GM12878 (cell line): ENCODE data around the gene CCDC117. TPM values are rescaled to one million over a fixed set of nuclear protein-coding genes. Genes with fewer than 3 reads are reported as not detected.

Source experiments
- ATAC-seq: fragments of 200-7000 bp; cut with Tn5 transposase; 3 replicates; pipeline ENCODE4 v1.9.1; 2020; ENCODE audit warnings: mild to moderate bottlenecking, moderate library complexity
- BruUV-seq: library from RNA; stranded (reverse); fragments of 400-500 nt; replicated peaks from 2 replicates; lab custom pipeline; 2021; lab: Mats Ljungman, UMichigan
- CTCF ChIA-PET: fragments of 300-600 bp; sonication (Branson Sonifier 250); formaldehyde crosslinking; extraction: SDS; loops from one replicate; lab custom pipeline; 2021; ENCODE audit warnings: inconsistent platforms; lab: Yijun Ruan, JAX
- POLR2A ChIA-PET: fragments of 350-600 bp; formaldehyde crosslinking; extraction: SDS; loops from one replicate; lab custom pipeline; 2021; ENCODE audit warnings: inconsistent platforms; lab: Charles Lee
- RAD21 ChIA-PET: fragments of 300-600 bp; sonication (Branson Sonifier 250); formaldehyde crosslinking; loops from one replicate; lab custom pipeline; 2023; ENCODE audit warnings: antibody characterized with exemption; ENCODE audit not compliant: unreplicated experiment; lab: Charles Lee
- SMC1A ChIA-PET: fragments of 300-600 bp; sonication (Branson Sonifier 250); formaldehyde crosslinking; loops from one replicate; lab custom pipeline; 2023; ENCODE audit not compliant: unreplicated experiment, uncharacterized antibody; lab: Charles Lee
- DNase-seq: peaks from one replicate; pipeline ENCODE4 v3.0.0-alpha.2; 2011; ENCODE audit warnings: low read depth, low spot score
- FAIRE-seq: peaks from 3 replicates; lab custom pipeline; 2011; peaks lifted over from hg19 to GRCh38; lab: Jason Lieb, UNC
- H2AFZ ChIP-seq: 2 replicates; pipeline ENCODE4 v1.6.0; 2011; ENCODE audit warnings: low read depth, low read length, control low read depth; ENCODE audit not compliant: control insufficient read depth
- H3K27ac ChIP-seq: 2 replicates; pipeline ENCODE4 v1.5.1; 2011; ENCODE audit warnings: control low read depth; ENCODE audit not compliant: control insufficient read depth, insufficient read depth
- H3K27me3 ChIP-seq, 2 experiments: replicated peaks in 1 of 2; 2 replicates each; pipeline versions ENCODE4 v1.6.0 to v1.6.1; 2011; ENCODE audit warnings: low read length in 1 of 2; ENCODE audit not compliant: control insufficient read depth in 2 of 2, insufficient read depth in 2 of 2
- H3K36me3 ChIP-seq, 2 experiments: 2 replicates each; pipeline ENCODE4 v1.5.1; 2011; ENCODE audit warnings: low read length in 1 of 2; ENCODE audit not compliant: control insufficient read depth in 2 of 2, insufficient read depth in 2 of 2
- H3K4me1 ChIP-seq: 2 replicates; pipeline ENCODE4 v1.6.1; 2011; ENCODE audit warnings: mild to moderate bottlenecking, low read length, moderate library complexity, mixed read lengths; ENCODE audit not compliant: control insufficient read depth, insufficient read depth
- H3K4me2 ChIP-seq: 2 replicates; pipeline ENCODE4 v1.6.0; 2011; ENCODE audit warnings: control low read depth; ENCODE audit not compliant: control insufficient read depth, insufficient read depth
- H3K4me3 ChIP-seq: fragments of 200-600 bp; sonication (generic); 2 replicates; pipeline ENCODE4 v1.5.1; 2016
- H3K79me2 ChIP-seq: 2 replicates; pipeline ENCODE4 v1.6.0; 2011; ENCODE audit warnings: low read length; ENCODE audit not compliant: control insufficient read depth, insufficient read depth
- H3K9ac ChIP-seq: 2 replicates; pipeline ENCODE4 v1.8.0; 2011; ENCODE audit warnings: low read length, control low read depth, mixed read lengths; ENCODE audit not compliant: control insufficient read depth, insufficient read depth
- H3K9me3 ChIP-seq: replicated peaks from 3 replicates; pipeline ENCODE4 v1.5.1; 2011; ENCODE audit warnings: mild to moderate bottlenecking, low read length; ENCODE audit not compliant: control insufficient read depth, insufficient read depth
- H4K20me1 ChIP-seq: 2 replicates; pipeline ENCODE4 v1.6.0; 2011; ENCODE audit not compliant: control insufficient read depth, insufficient read depth
- CBFB ChIP-seq: IDR thresholded peaks from 2 replicates; pipeline ENCODE4 v1.6.1; 2016; ENCODE audit warnings: antibody characterized with exemption, low read depth
- CHD1 ChIP-seq: IDR thresholded peaks from 2 replicates; pipeline ENCODE4 v1.6.1; 2012; ENCODE audit warnings: low read depth, low read length, improper control_type of control experiment
- CHD2 ChIP-seq: IDR thresholded peaks from 2 replicates; pipeline ENCODE4 v1.6.1; 2011; ENCODE audit warnings: low read depth, low read length, improper control_type of control experiment, borderline replicate concordance
- CREB1 ChIP-seq: IDR thresholded peaks from 2 replicates; pipeline ENCODE4 v1.6.1; 2012; ENCODE audit warnings: low read depth, mild to moderate bottlenecking, inconsistent platforms
- CUX1 ChIP-seq: IDR thresholded peaks from 2 replicates; pipeline ENCODE4 v1.6.1; 2012; ENCODE audit warnings: improper control_type of control experiment, low read depth, low read length; ENCODE audit not compliant: insufficient replicate concordance
- E2F8 ChIP-seq: fragments of 450-650 bp; IDR thresholded peaks from 2 replicates; pipeline ENCODE4 v1.6.1; 2018; ENCODE audit warnings: mild to moderate bottlenecking, low read depth, moderate library complexity; ENCODE audit not compliant: partially characterized antibody
- FOXM1 ChIP-seq: IDR thresholded peaks from 2 replicates; pipeline ENCODE4 v1.6.1; 2012; ENCODE audit warnings: low read depth, mild to moderate bottlenecking, inconsistent platforms, low read length, moderate library complexity
- HDAC6 ChIP-seq: fragments of 200-600 bp; sonication (generic); IDR thresholded peaks from one replicate; pipeline ENCODE4 v1.8.0; 2017; ENCODE audit warnings: antibody characterized with exemption; ENCODE audit not compliant: unreplicated experiment
- IKZF2 ChIP-seq, 2 experiments: fragments of 450-650 bp; IDR thresholded peaks; 2 replicates each; pipeline ENCODE4 v1.6.1; 2017; ENCODE audit warnings: mild to moderate bottlenecking in 2 of 2, moderate library complexity in 2 of 2
- MXI1 ChIP-seq: fragments of 150-350 bp; IDR thresholded peaks from 2 replicates; pipeline ENCODE4 v1.6.1; 2011; ENCODE audit warnings: low read depth, mild to moderate bottlenecking, inconsistent platforms, low read length, improper control_type of control experiment
- NBN ChIP-seq: fragments of 450-650 bp; IDR thresholded peaks from 2 replicates; pipeline ENCODE4 v1.6.1; 2016
- PBX3 ChIP-seq: IDR thresholded peaks from 2 replicates; pipeline ENCODE4 v1.6.1; 2011; ENCODE audit warnings: mild to moderate bottlenecking, low read depth, low read length, moderate library complexity; ENCODE audit not compliant: insufficient replicate concordance
- RBBP5 ChIP-seq: fragments of 200-600 bp; sonication (generic); conservative IDR thresholded peaks from 2 replicates; pipeline ENCODE4 v1.6.1; 2016
- YY1 ChIP-seq: IDR thresholded peaks from 2 replicates; pipeline ENCODE4 v1.6.1; 2011; ENCODE audit warnings: low read depth, mild to moderate bottlenecking, low read length
- ZNF384 ChIP-seq: IDR thresholded peaks from 2 replicates; pipeline ENCODE4 v1.6.1; 2012; ENCODE audit warnings: low read depth, mild to moderate bottlenecking, low read length, improper control_type of control experiment, borderline replicate concordance
- WGBS: methylation state at CpG from one replicate; pipeline ENCODE4 v1.1.6; 2016; ENCODE audit warnings: low lambda C conversion rate; ENCODE audit not compliant: insufficient replicate concordance, insufficient coverage; ENCODE audit errors: missing lambda C conversion rate; 5-methylcytosine and 5-hydroxymethylcytosine counted together
- in situ Hi-C: fragments of 300-500 bp; cut with MboI; formaldehyde crosslinking; loops from 9 replicates; pipeline ENCODE4 v1.14.3; 2018; ENCODE audit warnings: mixed read lengths
- intact Hi-C: fragments of 100-400 bp; cut with micrococcal nuclease; formaldehyde crosslinking; loops from one replicate; pipeline ENCODE4 v1.14.2; 2022; ENCODE audit not compliant: unreplicated experiment
- polyA plus RNA-seq, 11 experiments: library from polyadenylated mRNA; depleted of rRNA in 4 of 11; unstranded in 6 of 11; stranded (reverse) in 5 of 11; fragments of >200 nt; fragmentation: Nextera tagmentation in 4 of 11; fragmentation: Illumina TruSeq in 1 of 11; extraction: Ambion mirVana in 4 of 11; extraction: Trizol in 1 of 11; gene quantifications; 1 replicate in 1 of 11; 2 replicates in 10 of 11; pipeline versions ENCODE4 v1.2.1 to v1.2.3, GENCODE V29; 2011 to 2016; ENCODE audit warnings: inconsistent platforms in 2 of 11, missing spikeins in 2 of 11, low read depth in 1 of 11
- total RNA-seq, 4 experiments: library from RNA; depleted of rRNA in 3 of 4; stranded (reverse); fragments of >200 nt in 3 of 4; fragmentation: Illumina TruSeq in 1 of 4; extraction: Trizol in 1 of 4; gene quantifications; 2 replicates each; pipeline versions ENCODE4 v1.2.1 to v1.2.3, GENCODE V29; 2013 to 2021

CCDC117 gene
- total and polyA plus RNA-seq, 10 of the 15 experiments (the other 5 are each of a cell fraction or from before 2014, with no cell fraction given): 6.3 to 32.2 (median 20.6) TPM

GRCh38 chr22:28773461-28773867 lies 969 bp downstream of the CCDC117 start:
- peak overlapping the region; percentile 89 for H3K9ac ChIP-seq
- ChIA-PET RAD21 (interaction anchor here (0.6 to 2.9 kb wide), 5 partner anchors 12 to 70 kb away, joined by 3 to 22 read pairs (median 6); partner anchors contain the start of gene XBP1), SMC1A (interaction anchor here (1.1 to 2.1 kb wide), 6 partner anchors 12 to 45 kb away, joined by 3 to 5 read pairs (median 4); no protein-coding TSS in a partner anchor), POLR2A (interaction anchor here (1.0 to 4.0 kb wide), 5 partner anchors 13 to 46 kb away, joined by 3 to 26 read pairs (median 6); partner anchors contain the start of gene XBP1), CTCF (interaction anchor here (0.9 to 4.3 kb wide), 7 partner anchors 12 to 46 kb away, joined by 3 to 19 read pairs (median 5); no protein-coding TSS in a partner anchor)
- TSS peak; percentile 84 for BruUV-seq
- no peaks in the 10 kb centered on the region for H4K20me1 ChIP-seq
- DNase-seq (peak; percentile 60), FAIRE-seq (peak; percentile 83), ATAC-seq (peak; percentile 64)
- H3K4me1 ChIP-seq: no peaks in the 10 kb centered on the region
- H3K27ac ChIP-seq: peak overlapping the region; percentile 89
- H2AFZ ChIP-seq: peak overlapping the region; percentile 31
- no peaks in the 10 kb centered on the region; the same call in 2 of the 3 replicates for H3K9me3 ChIP-seq
- peaks cover 16% of the 10 kb centered on the region for H3K79me2 ChIP-seq
- H3K36me3 ChIP-seq: peaks cover 0 to 10% of the 10 kb centered on the region in 2 experiments; a peak in 2 of 4 replicates
- under 1% methylated on average over 10 of the region's 10 CpGs for WGBS
- peak overlapping the region; percentile 96 for H3K4me3 ChIP-seq
- in situ Hi-C loops (no loop called here), intact Hi-C loops (loop anchor here (2.0 to 10.0 kb wide), 2 partner anchors 31 to 51 kb away; partner anchors contain the start of gene HSCB)
- no peaks in the 10 kb centered on the region for H3K27me3 ChIP-seq
- H3K4me2 ChIP-seq: peak overlapping the region; percentile 82
- no peak for TF ChIP-seq RBBP5
- peak; percentile 47; the same call in 1 of the 2 replicates for TF ChIP-seq FOXM1
- 0 out of 2 replicates have a peak, but pooled peaks have one; percentile 17 for TF ChIP-seq CREB1
- TF ChIP-seq IKZF2 (IDR thresholded peaks at IDR 0.05): peak in 1 of 2 experiments; percentile 60; a peak in 3 of 4 replicates
- no peak for TF ChIP-seq CUX1
- TF ChIP-seq CHD1: no peak
- TF ChIP-seq HDAC6: no peak
- no peak for TF ChIP-seq ZNF384
- no peak for TF ChIP-seq YY1
- 0 out of 2 replicates have a peak, but pooled peaks have one; percentile 41 for TF ChIP-seq MXI1
- no peak for TF ChIP-seq CHD2
- TF ChIP-seq PBX3: no peak
- no peak for TF ChIP-seq E2F8
- TF ChIP-seq CBFB: 0 out of 2 replicates have a peak, but pooled peaks have one; percentile 70
- TF ChIP-seq NBN: peak; percentile 65; the same call in 1 of the 2 replicates
